Mammary epithelial cell (primary cell): ENCODE measurements around the gene C4orf50.

Experiments
- EZH2 ChIP-seq: IDR thresholded peaks from 2 replicates; pipeline ENCODE4 v1.6.1; 2012; ENCODE audit warnings: low read length, inconsistent platforms, borderline replicate concordance
- TF ChIP-seq, protein P1 (sequence below), 2 donors: IDR thresholded peaks in 1 of 2; conservative IDR thresholded peaks in 1 of 2; 2 replicates each; pipeline ENCODE4 v1.5.1; 2011 to 2012; ENCODE audit warnings: inconsistent platforms in 2 of 2, low read length in 2 of 2, mild to moderate bottlenecking in 2 of 2, control low read depth in 1 of 2, low read depth in 1 of 2; ENCODE audit not compliant: insufficient read depth in 1 of 2; ENCODE audit errors: extremely low read depth in 1 of 2

DNA sequence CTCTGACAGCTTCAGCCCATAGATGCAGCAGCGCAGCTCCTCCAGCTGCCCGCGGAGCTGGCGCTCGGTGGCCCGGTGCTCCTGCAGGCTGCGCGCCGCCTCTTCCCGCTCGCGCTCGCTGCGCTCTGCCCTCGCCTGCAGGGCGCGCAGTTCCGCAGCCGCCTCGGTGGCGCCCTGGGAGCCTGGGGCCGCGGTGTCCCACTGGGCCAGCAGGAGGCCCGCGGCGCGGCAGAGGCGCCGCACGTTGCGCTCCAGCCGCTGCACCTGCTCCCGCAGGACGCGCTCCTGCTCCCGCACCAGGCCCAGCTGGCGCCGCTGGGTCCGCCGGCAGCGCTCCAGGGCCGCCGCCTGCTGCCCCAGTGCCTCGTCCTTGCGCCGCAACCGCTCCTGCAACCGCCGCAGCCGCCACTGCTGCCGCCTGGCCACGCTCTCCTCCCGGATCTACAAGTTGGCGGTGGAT is 10.1 kb downstream of the C4orf50 start:
- TF ChIP-seq, protein P1, sequence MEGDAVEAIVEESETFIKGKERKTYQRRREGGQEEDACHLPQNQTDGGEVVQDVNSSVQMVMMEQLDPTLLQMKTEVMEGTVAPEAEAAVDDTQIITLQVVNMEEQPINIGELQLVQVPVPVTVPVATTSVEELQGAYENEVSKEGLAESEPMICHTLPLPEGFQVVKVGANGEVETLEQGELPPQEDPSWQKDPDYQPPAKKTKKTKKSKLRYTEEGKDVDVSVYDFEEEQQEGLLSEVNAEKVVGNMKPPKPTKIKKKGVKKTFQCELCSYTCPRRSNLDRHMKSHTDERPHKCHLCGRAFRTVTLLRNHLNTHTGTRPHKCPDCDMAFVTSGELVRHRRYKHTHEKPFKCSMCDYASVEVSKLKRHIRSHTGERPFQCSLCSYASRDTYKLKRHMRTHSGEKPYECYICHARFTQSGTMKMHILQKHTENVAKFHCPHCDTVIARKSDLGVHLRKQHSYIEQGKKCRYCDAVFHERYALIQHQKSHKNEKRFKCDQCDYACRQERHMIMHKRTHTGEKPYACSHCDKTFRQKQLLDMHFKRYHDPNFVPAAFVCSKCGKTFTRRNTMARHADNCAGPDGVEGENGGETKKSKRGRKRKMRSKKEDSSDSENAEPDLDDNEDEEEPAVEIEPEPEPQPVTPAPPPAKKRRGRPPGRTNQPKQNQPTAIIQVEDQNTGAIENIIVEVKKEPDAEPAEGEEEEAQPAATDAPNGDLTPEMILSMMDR (conservative IDR thresholded peaks at IDR 0.05 in 1 of 2, IDR thresholded peaks at IDR 0.05 in 1 of 2; ENCODE audit: extremely low read depth in 1 of 2, insufficient read depth in 1 of 2, low read depth in 1 of 2, low read length in 2 of 2): no peak
- TF ChIP-seq EZH2: no peak
